ENCODE measurements around the gene C1QTNF6. TPM values are rescaled to one million over a fixed set of nuclear protein-coding genes. Genes with fewer than 3 reads are reported as not detected.

Gene C1QTNF6
- total RNA-seq = 35.8 and 35.9 TPM in 2 replicates

GRCh38 chr22:37187891-37188761, at the start of gene C1QTNF6:
TSS of gene C1QTNF6 (minus strand) at chr22:37188247. CDS start at chr22:37188213, 34 bp downstream.

GRCh38 chr22:37212174-37212906, 24.3 kb upstream of the C1QTNF6 start, which contains the start of gene SSTR3:
TSS of gene SSTR3 (minus strand) at chr22:37212477. CDS start at chr22:37207803, 4,674 bp downstream.

Other genes with a start within 250 kb of the C1QTNF6 start
- gene TST, start 168.8 kb downstream of the C1QTNF6 start, total RNA-seq = 24.2 and 34.3 TPM in 2 replicates
- 75.2 and 85.1 TPM in 2 replicates for gene MPST, start 168.5 kb downstream of the C1QTNF6 start, total RNA-seq
- gene KCTD17, start 136.5 kb downstream of the C1QTNF6 start, total RNA-seq = 13.9 and 23.8 TPM in 2 replicates
- gene TMPRSS6, start 78.5 kb downstream of the C1QTNF6 start, total RNA-seq = not detected in 2 replicates
- gene IL2RB, start 38.3 kb downstream of the C1QTNF6 start, total RNA-seq = 0.19 and 1.5 TPM in 2 replicates
- gene SSTR3, start 24.2 kb upstream of the C1QTNF6 start, total RNA-seq = not detected in 2 replicates
- gene RAC2, start 56.0 kb upstream of the C1QTNF6 start, total RNA-seq = 54.1 and 55.0 TPM in 2 replicates
- 0.06 TPM in 1 of 2 replicates, not detected in the other for gene CYTH4, start 94.3 kb upstream of the C1QTNF6 start, total RNA-seq
- gene ELFN2, start 239.2 kb upstream of the C1QTNF6 start, total RNA-seq = 0.59 and 3.8 TPM in 2 replicates